Psoas muscle (tissue), 8 donors: ENCODE measurements around the gene SLC6A15. TPM values are rescaled to one million over a fixed set of nuclear protein-coding genes. Genes with fewer than 3 reads are reported as not detected.

Experiments used
- ATAC-seq, 4 donors: fragments of 200-7000 bp; cut with Tn5 transposase; one replicate each; pipeline ENCODE4 v1.9.1; 2020; ENCODE audit warnings: moderate library complexity in 3 of 4, mild to moderate bottlenecking in 2 of 4
- DNase-seq, 2 donors: peaks; one replicate each; pipeline ENCODE4 v3.0.0-alpha.2; 2020
- H3K27ac ChIP-seq: fragments of 200-600 bp; one replicate; pipeline ENCODE4 v1.8.0; 2022
- H3K27me3 ChIP-seq, 3 donors: fragments of 200-600 bp in 1 of 3; one replicate each; pipeline versions ENCODE4 v1.6.1 to v1.8.0; 2013 to 2022; ENCODE audit warnings: low read length in 2 of 3, mild to moderate bottlenecking in 2 of 3, moderate library complexity in 1 of 3; ENCODE audit not compliant: insufficient read depth in 3 of 3
- H3K36me3 ChIP-seq, 2 donors: fragments of 200-600 bp in 1 of 2; one replicate each; pipeline versions ENCODE4 v1.6.1 to v1.8.0; 2013 to 2022; ENCODE audit warnings: low read depth in 1 of 2, mild to moderate bottlenecking in 1 of 2, moderate library complexity in 1 of 2; ENCODE audit not compliant: insufficient read depth in 1 of 2
- H3K4me1 ChIP-seq: fragments of 200-600 bp; one replicate; pipeline ENCODE4 v1.8.0; 2022
- H3K4me3 ChIP-seq: fragments of 200-600 bp; one replicate; pipeline ENCODE4 v1.8.0; 2022; ENCODE audit warnings: mild to moderate bottlenecking
- H3K9me3 ChIP-seq: fragments of 200-600 bp; one replicate; pipeline ENCODE4 v1.8.0; 2022
- WGBS, 3 donors: extraction: QIAGEN DNeasy Blood & Tissue Kit; methylation state at CpG; one replicate each; pipeline versions ENCODE4 v1.1.6 to v1.1.7; 2013; 5-methylcytosine and 5-hydroxymethylcytosine counted together
- intact Hi-C, 2 donors: fragments of 100-400 bp; cut with DNase I; formaldehyde crosslinking; loops; one replicate each; pipeline versions ENCODE4 v1.11.0 to v1.14.2; 2022
- polyA plus RNA-seq, 3 donors: library from polyadenylated mRNA; stranded (reverse); fragments of 200-250 nt; gene quantifications; one replicate each; pipeline ENCODE4 v1.2.3, GENCODE V29; 2013
- total RNA-seq, 4 donors: library from RNA; stranded (reverse); fragmentation: NEBNext Ultra II Directional in 2 of 4; extraction: Animal tissue kit (Norgen Biotek cat#: 25700) in 2 of 4; gene quantifications; one replicate each; pipeline versions ENCODE4 v1.2.1 to v1.2.4, GENCODE V29; 2021 to 2023
- TF ChIP-seq, protein P1 (sequence below): fragments of 200-600 bp; IDR thresholded peaks from one replicate; pipeline ENCODE4 v1.8.0; 2022; ENCODE audit warnings: antibody characterized with exemption
- donor health status: healthy with polysubstance abuse.
- donor health status: DM: no; HTN: no; CAD: no; lungs with moderate emphysema.
- donor health status: Bipolar disorder and iron deficiency.
- donor health status: healthy.
- donor health status: DM: yes; HTN: yes; CAD: no.
- donor health status: DM: no; HTN: no; CAD: no.
- donor health status: DM: no; HTN: no; CAD: no.
- donor health status: DM: yes; HTN: yes; CAD: no.

SLC6A15 gene
- total and polyA plus RNA-seq, 7 donors = 0.03 to 0.18 (median 0.06) TPM; not detected in 3

DNA sequence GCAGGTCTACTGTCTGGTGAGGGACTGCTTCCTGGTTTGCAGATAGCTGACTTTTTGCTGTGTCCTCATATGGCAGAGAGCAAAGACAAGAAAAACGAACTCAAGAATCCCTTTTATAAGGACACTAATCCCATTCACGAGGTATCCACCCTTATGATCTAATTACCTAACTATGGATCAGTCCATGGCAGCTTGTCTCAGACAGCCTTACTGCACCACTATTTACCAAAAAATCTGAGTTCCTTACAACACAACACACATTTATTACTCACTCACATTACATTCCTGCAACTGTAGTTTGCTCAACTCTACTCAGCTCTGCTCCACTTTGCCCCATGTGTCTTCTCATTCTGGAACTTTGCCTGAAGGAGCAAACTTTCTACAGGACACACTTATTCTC, 10.1 kb upstream of the SLC6A15 start:
- Histone ChIP-seq H3K4me1 (no peaks in the 10 kb centered on the region), H3K9me3 (no peaks in the 10 kb centered on the region), H3K27ac (no peak overlapping the region), H3K27me3 (no peaks in the 10 kb centered on the region), H3K36me3 (no peaks in the 10 kb centered on the region), H3K4me3 (no peak overlapping the region)
- DNase-seq (no peak), ATAC-seq (no peak)
- intact Hi-C loops = no loop called here
- TF ChIP-seq, protein P1, sequence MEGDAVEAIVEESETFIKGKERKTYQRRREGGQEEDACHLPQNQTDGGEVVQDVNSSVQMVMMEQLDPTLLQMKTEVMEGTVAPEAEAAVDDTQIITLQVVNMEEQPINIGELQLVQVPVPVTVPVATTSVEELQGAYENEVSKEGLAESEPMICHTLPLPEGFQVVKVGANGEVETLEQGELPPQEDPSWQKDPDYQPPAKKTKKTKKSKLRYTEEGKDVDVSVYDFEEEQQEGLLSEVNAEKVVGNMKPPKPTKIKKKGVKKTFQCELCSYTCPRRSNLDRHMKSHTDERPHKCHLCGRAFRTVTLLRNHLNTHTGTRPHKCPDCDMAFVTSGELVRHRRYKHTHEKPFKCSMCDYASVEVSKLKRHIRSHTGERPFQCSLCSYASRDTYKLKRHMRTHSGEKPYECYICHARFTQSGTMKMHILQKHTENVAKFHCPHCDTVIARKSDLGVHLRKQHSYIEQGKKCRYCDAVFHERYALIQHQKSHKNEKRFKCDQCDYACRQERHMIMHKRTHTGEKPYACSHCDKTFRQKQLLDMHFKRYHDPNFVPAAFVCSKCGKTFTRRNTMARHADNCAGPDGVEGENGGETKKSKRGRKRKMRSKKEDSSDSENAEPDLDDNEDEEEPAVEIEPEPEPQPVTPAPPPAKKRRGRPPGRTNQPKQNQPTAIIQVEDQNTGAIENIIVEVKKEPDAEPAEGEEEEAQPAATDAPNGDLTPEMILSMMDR = no peak
- 43 to 53% (median 47%) methylated on average over 2 of the region's 2 CpGs for WGBS, 3 donors

DNA sequence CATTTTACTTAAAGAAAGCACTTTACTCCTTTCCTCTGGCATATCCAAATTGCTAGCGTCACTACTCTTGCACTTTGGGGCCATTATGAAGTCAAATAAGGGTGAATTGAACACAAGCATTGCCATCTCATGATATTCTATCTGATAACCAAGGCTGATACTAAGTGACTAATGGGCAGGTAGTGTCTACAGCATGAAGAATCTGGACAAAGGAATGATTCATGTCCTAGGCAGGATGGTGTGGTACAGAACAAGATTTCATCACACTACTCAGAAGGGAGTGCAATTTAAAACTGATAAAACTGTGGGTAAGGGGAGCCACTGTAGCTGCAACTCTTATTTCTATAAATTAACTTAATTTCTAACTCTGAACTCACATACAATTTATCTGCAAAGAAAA, 7.7 kb upstream of the SLC6A15 start:
- H3K36me3 ChIP-seq = no peaks in the 10 kb centered on the region
- no peaks in the 10 kb centered on the region for H3K4me1 ChIP-seq
- no peak overlapping the region for H3K4me3 ChIP-seq
- DNase-seq (no peak), ATAC-seq (no peak)
- H3K9me3 ChIP-seq = no peaks in the 10 kb centered on the region
- TF ChIP-seq, protein P1 = no peak
- no peak overlapping the region for H3K27ac ChIP-seq
- intact Hi-C loops = no loop called here
- H3K27me3 ChIP-seq = no peaks in the 10 kb centered on the region
- 74 to 78% (median 74%) methylated on average over 1 of the region's 1 CpG for WGBS, 3 donors

DNA sequence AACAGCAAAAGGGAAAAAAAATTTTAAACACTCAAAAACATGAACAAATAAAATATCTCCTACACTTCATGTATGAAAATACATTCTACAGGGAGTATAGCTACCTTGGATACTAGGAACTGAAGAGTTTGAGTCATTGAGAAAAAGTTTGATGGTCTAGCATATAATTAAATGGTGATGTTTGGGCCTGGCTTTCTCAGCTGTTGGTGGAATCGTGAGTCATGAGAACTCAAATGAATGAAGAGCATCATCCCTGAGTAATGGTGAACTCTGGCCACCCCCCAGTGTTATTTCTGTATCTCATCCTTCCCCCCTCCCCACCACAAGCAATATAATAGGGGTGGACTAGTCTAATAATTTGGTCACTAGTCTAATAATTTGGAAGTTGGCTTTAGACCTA, 6.7 kb upstream of the SLC6A15 start:
- no peak overlapping the region for H3K27ac ChIP-seq
- no peaks in the 10 kb centered on the region for H3K9me3 ChIP-seq
- ATAC-seq (no peak), DNase-seq (no peak)
- TF ChIP-seq, protein P1 = no peak
- H3K36me3 ChIP-seq = no peaks in the 10 kb centered on the region
- H3K4me3 ChIP-seq = no peak overlapping the region
- H3K4me1 ChIP-seq = no peaks in the 10 kb centered on the region
- intact Hi-C loops = no loop called here
- WGBS, 3 donors = 66 to 70% (median 67%) methylated on average over 1 of the region's 1 CpG
- peaks cover 0 to 4% (median 0%) of the 10 kb centered on the region in 3 donors for H3K27me3 ChIP-seq

DNA sequence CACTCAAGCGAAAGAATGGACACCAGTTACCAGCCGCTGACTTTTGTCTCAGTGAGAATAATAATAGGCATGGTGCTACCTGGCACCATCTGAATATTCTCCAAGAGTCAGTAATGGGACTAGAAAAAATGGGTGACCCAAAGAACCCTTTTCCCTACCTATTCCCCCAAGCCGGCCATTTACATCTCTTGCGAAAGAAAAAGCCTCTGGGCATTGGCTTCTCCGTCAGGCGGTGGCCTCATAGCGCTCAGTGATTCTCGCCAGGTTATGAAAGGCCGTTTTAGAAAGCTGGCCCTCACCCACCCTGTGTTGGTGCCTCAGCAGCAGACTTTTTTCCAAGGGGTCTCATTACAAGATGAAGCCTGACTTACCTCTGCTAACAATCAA, 523 bp upstream of the SLC6A15 start:
- TF ChIP-seq, protein P1 = no peak
- peak overlapping the region; percentile 57 for H3K4me3 ChIP-seq
- peaks cover 0 to 41% (median 16%) of the 10 kb centered on the region in 3 donors for H3K27me3 ChIP-seq
- no peaks in the 10 kb centered on the region for H3K36me3 ChIP-seq
- intact Hi-C loops = no loop called here
- WGBS, 3 donors = 10 to 18% (median 16%) methylated on average over 9 of the region's 9 CpGs
- DNase-seq (no peak), ATAC-seq (no peak)
- no peaks in the 10 kb centered on the region for H3K4me1 ChIP-seq
- no peaks in the 10 kb centered on the region for H3K9me3 ChIP-seq
- no peak overlapping the region for H3K27ac ChIP-seq
